ENCODE measurements around the gene TMEM86B.

The TMEM86B gene

DNA sequence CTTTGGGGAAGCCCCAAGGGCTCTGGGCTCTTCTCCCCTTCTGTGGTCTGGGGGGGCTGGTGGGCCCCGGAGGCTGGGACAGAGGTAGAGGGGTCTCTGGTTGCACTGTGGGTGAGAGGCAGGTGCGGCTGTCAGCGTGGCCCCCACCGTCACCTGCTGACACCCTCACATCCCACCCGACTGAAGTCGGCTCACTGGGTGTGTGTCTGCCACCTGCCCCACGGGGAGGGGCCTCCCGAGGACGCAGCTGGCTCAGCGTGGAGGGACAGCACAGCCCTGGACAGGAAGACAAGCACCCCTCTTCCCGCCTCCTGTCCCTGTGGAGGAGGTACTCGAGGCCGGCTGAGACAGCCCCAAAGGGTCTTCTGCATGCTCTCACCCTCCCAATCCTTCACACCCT, 2.2 kb upstream of the TMEM86B start:
- 0 out of 2 replicates have a peak, but pooled peaks cover 4% of the 10 kb centered on the region for H3F3A ChIP-seq (ENCODE audit: control insufficient read depth, insufficient read depth)
- peaks cover 15% of the 10 kb centered on the region; the same call in 1 of the 2 replicates for H4K20me1 ChIP-seq (ENCODE audit: control insufficient read depth, insufficient read depth, low read depth, low read length)
- H3K27me3 ChIP-seq (ENCODE audit: control insufficient read depth, low read length): no peaks in the 10 kb centered on the region
- peaks cover 88% of the 10 kb centered on the region for H3K36me3 ChIP-seq (ENCODE audit: control insufficient read depth, low read length)
- H3K4me1 ChIP-seq (ENCODE audit: control insufficient read depth, low read length): no peaks in the 10 kb centered on the region
- H3K9me2 ChIP-seq (replicated peaks; ENCODE audit: control insufficient read depth, low read length): no peaks in the 10 kb centered on the region
- H3K27ac ChIP-seq (ENCODE audit: low read depth, low read length): no peak overlapping the region
- no peak overlapping the region for H3K4me3 ChIP-seq (ENCODE audit: low read length)
- no peak for TF ChIP-seq CTCF (IDR thresholded peaks at IDR 0.05; ENCODE audit: low read depth, low read length, poor library complexity, severe bottlenecking)
- no peak for TF ChIP-seq EZH2phosphoT487 (IDR thresholded peaks at IDR 0.05; ENCODE audit: borderline replicate concordance, low read length)
- no peak overlapping the region for H3K4me2 ChIP-seq (ENCODE audit: low read length)
- H3K9me3 ChIP-seq (ENCODE audit: control insufficient read depth, insufficient read depth, low read length): no peaks in the 10 kb centered on the region
- H3K79me2 ChIP-seq (ENCODE audit: control insufficient read depth, low read length): peaks cover 15% of the 10 kb centered on the region

DNA sequence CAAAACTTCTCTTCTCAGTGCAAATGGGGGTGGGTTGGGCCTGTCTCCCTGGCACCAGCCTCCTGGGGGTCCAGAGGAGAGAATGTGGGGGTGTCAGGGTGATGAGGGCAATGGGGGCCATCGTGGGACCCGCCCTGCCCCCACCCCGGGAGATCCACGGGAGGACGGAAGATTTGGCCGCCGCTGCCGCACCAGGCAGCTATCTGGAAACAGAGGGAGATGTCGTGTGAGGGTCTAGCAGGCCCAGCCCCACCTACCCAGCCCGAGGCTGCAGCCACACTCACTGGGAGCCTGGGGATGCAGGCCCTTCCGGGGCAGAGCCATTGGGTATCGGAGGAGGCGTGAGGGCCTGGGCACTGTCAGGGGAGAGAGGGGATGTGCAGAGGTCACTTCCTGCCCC, 1.8 kb upstream of the TMEM86B start:
- H3K27me3 ChIP-seq (ENCODE audit: control insufficient read depth, low read length): no peaks in the 10 kb centered on the region
- H3F3A ChIP-seq (ENCODE audit: control insufficient read depth, insufficient read depth): 0 out of 2 replicates have a peak, but pooled peaks cover 4% of the 10 kb centered on the region
- peaks cover 92% of the 10 kb centered on the region for H3K36me3 ChIP-seq (ENCODE audit: control insufficient read depth, low read length)
- H3K9me3 ChIP-seq (ENCODE audit: control insufficient read depth, insufficient read depth, low read length): no peaks in the 10 kb centered on the region
- peaks cover 15% of the 10 kb centered on the region for H3K79me2 ChIP-seq (ENCODE audit: control insufficient read depth, low read length)
- no peak overlapping the region for H3K27ac ChIP-seq (ENCODE audit: low read depth, low read length)
- H3K4me3 ChIP-seq (ENCODE audit: low read length): no peak overlapping the region
- peaks cover 16% of the 10 kb centered on the region; the same call in 1 of the 2 replicates for H4K20me1 ChIP-seq (ENCODE audit: control insufficient read depth, insufficient read depth, low read depth, low read length)
- H3K4me1 ChIP-seq (ENCODE audit: control insufficient read depth, low read length): no peaks in the 10 kb centered on the region
- TF ChIP-seq EZH2phosphoT487 (IDR thresholded peaks at IDR 0.05; ENCODE audit: borderline replicate concordance, low read length) (no peak), CTCF (IDR thresholded peaks at IDR 0.05; ENCODE audit: low read depth, low read length, poor library complexity, severe bottlenecking) (no peak)
- H3K4me2 ChIP-seq (ENCODE audit: low read length): no peak overlapping the region
- H3K9me2 ChIP-seq (replicated peaks; ENCODE audit: control insufficient read depth, low read length): no peaks in the 10 kb centered on the region

DNA sequence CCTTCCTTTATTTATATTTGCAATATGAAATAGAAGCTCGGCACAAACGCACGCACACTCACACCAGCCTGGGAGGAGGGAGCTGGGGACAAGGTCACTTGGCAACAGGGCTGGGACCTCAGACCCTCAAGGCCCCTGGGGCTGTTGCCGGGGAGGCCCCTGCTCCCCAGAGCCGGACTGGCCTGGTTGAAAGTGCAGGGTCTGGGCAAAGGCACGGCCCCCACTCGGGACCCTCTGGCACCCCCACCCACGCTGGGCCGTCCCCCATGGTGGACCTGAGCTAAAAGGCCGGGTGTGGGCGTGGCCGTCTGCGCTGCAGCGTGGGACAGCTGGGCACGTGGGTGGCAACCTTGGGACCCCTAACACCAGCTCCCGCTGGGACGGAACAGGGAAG, 1.2 kb upstream of the TMEM86B start:
- Histone ChIP-seq H3K27me3 (ENCODE audit: control insufficient read depth, low read length) (no peaks in the 10 kb centered on the region), H3K9me3 (ENCODE audit: control insufficient read depth, insufficient read depth, low read length) (no peaks in the 10 kb centered on the region), H3K4me2 (ENCODE audit: low read length) (no peak overlapping the region), H3K36me3 (ENCODE audit: control insufficient read depth, low read length) (peaks cover 89% of the 10 kb centered on the region), H3F3A (ENCODE audit: control insufficient read depth, insufficient read depth) (0 out of 2 replicates have a peak, but pooled peaks cover 4% of the 10 kb centered on the region), H4K20me1 (ENCODE audit: control insufficient read depth, insufficient read depth, low read depth, low read length) (peaks cover 16% of the 10 kb centered on the region; the same call in 1 of the 2 replicates), H3K4me3 (ENCODE audit: low read length) (no peak overlapping the region), H3K79me2 (ENCODE audit: control insufficient read depth, low read length) (peaks cover 11% of the 10 kb centered on the region), H3K27ac (ENCODE audit: low read depth, low read length) (no peak overlapping the region), H3K4me1 (ENCODE audit: control insufficient read depth, low read length) (no peaks in the 10 kb centered on the region), H3K9me2 (replicated peaks; ENCODE audit: control insufficient read depth, low read length) (no peaks in the 10 kb centered on the region)
- TF ChIP-seq EZH2phosphoT487 (IDR thresholded peaks at IDR 0.05; ENCODE audit: borderline replicate concordance, low read length): no peak
- no peak for TF ChIP-seq CTCF (IDR thresholded peaks at IDR 0.05; ENCODE audit: low read depth, low read length, poor library complexity, severe bottlenecking)
